K562 treated with DMSO at 1 percent for 12 hours (cell line): ENCODE measurements around the gene BSDC1. TPM values are rescaled to one million over a fixed set of nuclear protein-coding genes. Genes with fewer than 3 reads are reported as not detected.

Experiments
- total RNA-seq: library from RNA; unstranded; fragments of 300-600 nt; gene quantifications from 2 replicates; pipeline ENCODE4 v1.2.3, GENCODE V29; 2022; ENCODE audit not compliant: insufficient read depth

BSDC1 gene
- total RNA-seq, result 38.0 and 80.7 TPM in 2 replicates

DNA sequence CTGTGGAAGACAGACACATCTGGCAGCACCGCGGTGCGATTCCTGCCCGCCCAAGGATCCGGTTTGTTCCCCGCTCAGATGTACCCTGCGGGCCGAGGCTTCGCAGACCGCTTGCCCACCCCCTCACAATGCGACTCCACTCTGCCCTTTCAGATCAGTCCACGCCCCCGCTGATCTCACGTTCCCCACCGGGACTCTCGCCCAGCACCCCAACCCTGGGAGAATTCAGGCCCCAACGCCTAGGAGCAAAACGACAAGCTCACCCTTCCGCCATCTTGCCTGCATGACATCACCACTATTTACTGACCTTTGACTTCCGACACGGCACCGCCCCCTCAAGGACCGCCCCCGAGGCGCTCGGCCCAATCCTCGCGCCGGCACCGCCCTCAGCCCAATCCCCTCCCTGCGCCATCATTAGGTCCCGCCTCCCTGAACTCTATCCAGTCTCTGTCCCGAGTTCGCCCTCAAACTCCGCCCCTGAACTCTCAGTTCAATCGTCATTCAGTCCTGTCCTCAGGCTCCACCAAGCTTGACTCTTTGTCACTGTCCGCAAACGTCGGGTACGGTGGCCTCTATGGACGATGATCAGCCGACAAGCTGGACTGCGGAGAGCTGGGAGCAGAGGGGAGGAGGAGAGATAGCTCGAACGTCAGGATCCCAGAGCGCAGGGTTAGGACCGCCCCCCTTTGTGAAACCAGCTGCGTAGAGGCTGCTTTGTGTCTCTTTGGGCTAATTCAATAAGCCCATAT lies at the start of gene BSDC1:
TSS of gene BSDC1 (minus strand) at position 301 of the 749 bp plus-strand sequence. CDS start at position 274, 27 bp downstream.

GRCh38 chr1:32362474-32363313 lies 31.5 kb downstream of the BSDC1 start, which contains the start of the genes FAM229A and TSSK3:
TSS of gene FAM229A (minus strand) at chr1:32362485. CDS start at chr1:32362091, 394 bp downstream.
TSS of gene TSSK3 (plus strand) at chr1:32362539. CDS start at chr1:32362702, 163 bp downstream.

DNA sequence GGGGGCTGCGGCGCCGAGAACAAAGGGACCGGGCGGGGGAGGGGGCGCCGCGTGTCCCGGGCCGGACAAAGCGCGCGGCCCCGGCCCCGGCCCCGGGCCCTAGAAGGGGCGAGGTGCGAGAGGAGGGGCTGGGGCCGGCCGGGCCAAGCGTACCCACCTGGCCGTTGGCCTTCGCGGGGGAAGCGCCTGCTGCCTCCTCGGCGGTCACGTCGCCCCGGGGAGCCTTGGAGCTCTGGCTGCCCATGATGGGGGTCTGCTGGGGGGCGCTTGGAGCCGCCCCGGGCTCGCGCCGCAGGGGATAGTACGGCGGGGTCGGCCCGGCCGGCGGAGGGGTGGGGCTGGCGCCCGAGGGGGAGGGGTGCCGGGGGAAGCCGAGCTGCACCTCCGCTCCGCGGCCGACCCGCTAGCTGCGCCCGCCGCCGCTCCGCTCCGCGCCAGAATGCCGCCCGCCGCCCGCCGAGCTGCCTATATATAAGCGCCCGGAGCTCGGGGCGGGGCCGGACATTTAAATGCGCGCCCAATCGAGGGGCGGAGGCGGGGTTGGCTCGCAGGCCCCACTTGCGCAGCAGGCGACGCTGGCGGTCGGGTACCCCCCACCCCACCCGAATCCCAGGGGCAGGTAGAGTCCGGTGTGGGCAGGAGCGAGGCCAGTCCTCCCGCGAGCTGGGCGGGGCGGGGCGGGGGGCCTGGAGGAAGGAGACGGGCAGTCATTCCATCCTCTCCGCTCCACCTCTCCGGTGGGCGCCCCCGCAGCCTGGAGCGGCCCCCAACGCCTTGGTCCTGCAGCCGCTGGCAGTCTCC lies 58.3 kb downstream of the BSDC1 start, which contains the start of gene MARCKSL1:
TSS of gene MARCKSL1 (minus strand) at position 444 of the 801 bp plus-strand sequence. CDS start at position 244, 200 bp downstream.

Other genes starting within 250 kb of the BSDC1 start
- gene TXLNA, start 214.8 kb downstream of the BSDC1 start, total RNA-seq, result 23.0 and 51.0 TPM in 2 replicates
- 25.5 and 27.9 TPM in 2 replicates for gene CCDC28B, start 193.8 kb downstream of the BSDC1 start, total RNA-seq
- gene IQCC, start 188.8 kb downstream of the BSDC1 start, total RNA-seq, result 4.9 and 8.2 TPM in 2 replicates
- not detected in 2 replicates for gene DCDC2B, start 185.4 kb downstream of the BSDC1 start, total RNA-seq
- gene TMEM234, start 172.1 kb downstream of the BSDC1 start, total RNA-seq, result 8.0 and 8.4 TPM in 2 replicates
- gene EIF3I, start 172.0 kb downstream of the BSDC1 start, total RNA-seq, result 265 and 287 TPM in 2 replicates
- not detected in 2 replicates for gene FAM167B, start 147.2 kb downstream of the BSDC1 start, total RNA-seq
- not detected in 2 replicates for gene LCK, start 143.2 kb downstream of the BSDC1 start, total RNA-seq
- 139 and 261 TPM in 2 replicates for gene HDAC1, start 102.4 kb downstream of the BSDC1 start, total RNA-seq
- gene MARCKSL1, start 58.2 kb downstream of the BSDC1 start, total RNA-seq, result 71.2 and 75.0 TPM in 2 replicates
- 14.5 and 27.7 TPM in 2 replicates for gene FAM229A, start 32.0 kb downstream of the BSDC1 start, total RNA-seq
- 1.6 and 5.0 TPM in 2 replicates for gene TSSK3, start 31.9 kb downstream of the BSDC1 start, total RNA-seq
- not detected in 2 replicates for gene ZBTB8B, start 70.6 kb upstream of the BSDC1 start, total RNA-seq
- not detected in 2 replicates for gene ZBTB8A, start 145.0 kb upstream of the BSDC1 start, total RNA-seq